Chondrocyte (in vitro differentiated cells): ENCODE data around the gene ENOX2. TPM values are rescaled to one million over a fixed set of nuclear protein-coding genes. Genes with fewer than 3 reads are reported as not detected.

Experiments
- DNase-seq: peaks from one replicate; pipeline ENCODE4 v3.0.0; 2021; ENCODE audit warnings: mixed read lengths, low spot score
- H3K27ac Mint-ChIP-seq: one replicate; pipeline ENCODE4 v1.8.0; 2021; ENCODE audit warnings: mild to moderate bottlenecking, moderate library complexity, mixed read lengths; ENCODE audit not compliant: unreplicated experiment
- H3K27me3 Mint-ChIP-seq: 2 replicates; pipeline ENCODE4 v1.8.0; 2021; ENCODE audit warnings: low read depth, mixed read lengths
- H3K36me3 Mint-ChIP-seq: 2 replicates; pipeline ENCODE4 v1.8.0; 2021; ENCODE audit warnings: low read depth, mixed read lengths
- H3K4me1 Mint-ChIP-seq: 2 replicates; pipeline ENCODE4 v1.8.0; 2021; ENCODE audit warnings: low read depth, mild to moderate bottlenecking, mixed read lengths
- H3K4me3 Mint-ChIP-seq: one replicate; pipeline ENCODE4 v1.8.0; 2021; ENCODE audit warnings: mild to moderate bottlenecking, moderate library complexity, mixed read lengths; ENCODE audit not compliant: unreplicated experiment
- H3K9me3 Mint-ChIP-seq: 2 replicates; pipeline ENCODE4 v1.8.0; 2021; ENCODE audit warnings: low read depth, mixed read lengths
- CTCF ChIP-seq: fragments of 200-600 bp; sonication (generic); IDR thresholded peaks from 2 replicates; pipeline ENCODE4 v1.5.0; 2021; ENCODE audit warnings: antibody characterized with exemption, mild to moderate bottlenecking, moderate library complexity
- total RNA-seq: library from RNA; stranded (reverse); gene quantifications from 3 replicates; pipeline ENCODE4 v1.2.1, GENCODE V29; 2021

Gene ENOX2
- total RNA-seq, 1 donor from 2014 or later: 13.7 TPM

GRCh38 chrX:130834830-130835229 is 68.2 kb downstream of the ENOX2 start:
- H3K36me3 Mint-ChIP-seq: no peaks in the 10 kb centered on the region
- H3K27ac Mint-ChIP-seq: no peak overlapping the region
- DNase-seq: no peak
- TF ChIP-seq CTCF: no peak
- no peak overlapping the region for H3K4me3 Mint-ChIP-seq
- H3K27me3 Mint-ChIP-seq: no peaks in the 10 kb centered on the region
- no peaks in the 10 kb centered on the region for H3K9me3 Mint-ChIP-seq
- H3K4me1 Mint-ChIP-seq: no peaks in the 10 kb centered on the region

GRCh38 chrX:130834149-130834548 is 68.9 kb downstream of the ENOX2 start:
- Mint-ChIP-seq H3K9me3 (no peaks in the 10 kb centered on the region), H3K4me3 (no peak overlapping the region), H3K27ac (no peak overlapping the region), H3K27me3 (no peaks in the 10 kb centered on the region), H3K4me1 (no peaks in the 10 kb centered on the region), H3K36me3 (no peaks in the 10 kb centered on the region)
- no peak for DNase-seq
- no peak for TF ChIP-seq CTCF

- DNase-seq: no peak
- Mint-ChIP-seq H3K27ac (no peak overlapping the region), H3K27me3 (no peaks in the 10 kb centered on the region), H3K4me3 (no peak overlapping the region), H3K4me1 (peaks cover 2% of the 10 kb centered on the region), H3K9me3 (no peaks in the 10 kb centered on the region), H3K36me3 (no peaks in the 10 kb centered on the region)
- TF ChIP-seq CTCF: no peak
Observed at GRCh38 chrX:130831347-130831722, 71.7 kb downstream of the ENOX2 start.

- H3K27me3 Mint-ChIP-seq: no peaks in the 10 kb centered on the region
- no peak overlapping the region for H3K4me3 Mint-ChIP-seq
- DNase-seq: no peak
- peaks cover 3% of the 10 kb centered on the region for H3K4me1 Mint-ChIP-seq
- H3K9me3 Mint-ChIP-seq: no peaks in the 10 kb centered on the region
- no peak for TF ChIP-seq CTCF
- no peak overlapping the region for H3K27ac Mint-ChIP-seq
- no peaks in the 10 kb centered on the region for H3K36me3 Mint-ChIP-seq
Observed at GRCh38 chrX:130830599-130831346, 72.2 kb downstream of the ENOX2 start.

- Mint-ChIP-seq H3K4me3 (no peak overlapping the region), H3K27ac (no peak overlapping the region), H3K36me3 (no peaks in the 10 kb centered on the region), H3K27me3 (no peaks in the 10 kb centered on the region), H3K4me1 (peaks cover 3% of the 10 kb centered on the region), H3K9me3 (no peaks in the 10 kb centered on the region)
- DNase-seq: no peak
- TF ChIP-seq CTCF: no peak
Observed at GRCh38 chrX:130829526-130830515, 73.2 kb downstream of the ENOX2 start.
